MM.1S (cell line): Measurements from ENCODE around the gene SOD1.

Source experiments
- EZH2 ChIP-seq: fragments of 300-600 bp; sonication (generic); optimal IDR thresholded peaks from 2 replicates; pipeline ENCODE3; 2017; ENCODE audit warnings: low read depth, mild to moderate bottlenecking, antibody characterized with exemption, low read length, mixed read lengths
- TF ChIP-seq, protein P1 (sequence below): fragments of 300-600 bp; sonication (generic); IDR thresholded peaks from 2 replicates; pipeline ENCODE4 v1.5.1; 2016; ENCODE audit warnings: antibody characterized with exemption, low read length, mixed read lengths

- TF ChIP-seq, protein P1, sequence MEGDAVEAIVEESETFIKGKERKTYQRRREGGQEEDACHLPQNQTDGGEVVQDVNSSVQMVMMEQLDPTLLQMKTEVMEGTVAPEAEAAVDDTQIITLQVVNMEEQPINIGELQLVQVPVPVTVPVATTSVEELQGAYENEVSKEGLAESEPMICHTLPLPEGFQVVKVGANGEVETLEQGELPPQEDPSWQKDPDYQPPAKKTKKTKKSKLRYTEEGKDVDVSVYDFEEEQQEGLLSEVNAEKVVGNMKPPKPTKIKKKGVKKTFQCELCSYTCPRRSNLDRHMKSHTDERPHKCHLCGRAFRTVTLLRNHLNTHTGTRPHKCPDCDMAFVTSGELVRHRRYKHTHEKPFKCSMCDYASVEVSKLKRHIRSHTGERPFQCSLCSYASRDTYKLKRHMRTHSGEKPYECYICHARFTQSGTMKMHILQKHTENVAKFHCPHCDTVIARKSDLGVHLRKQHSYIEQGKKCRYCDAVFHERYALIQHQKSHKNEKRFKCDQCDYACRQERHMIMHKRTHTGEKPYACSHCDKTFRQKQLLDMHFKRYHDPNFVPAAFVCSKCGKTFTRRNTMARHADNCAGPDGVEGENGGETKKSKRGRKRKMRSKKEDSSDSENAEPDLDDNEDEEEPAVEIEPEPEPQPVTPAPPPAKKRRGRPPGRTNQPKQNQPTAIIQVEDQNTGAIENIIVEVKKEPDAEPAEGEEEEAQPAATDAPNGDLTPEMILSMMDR, result no peak
- TF ChIP-seq EZH2, result no peak
Measured at GRCh38 chr21:31716106-31716505, 56.6 kb downstream of the SOD1 start.
